Measurements from ENCODE around the gene TBCEL.

- no peak for TF ChIP-seq CTCF (conservative IDR thresholded peaks at IDR 0.05 in 1 of 2, IDR thresholded peaks at IDR 0.05 in 1 of 2; ENCODE audit: low read depth in 1 of 2, low read length in 2 of 2)
- no peak for TF ChIP-seq EZH2 (IDR thresholded peaks at IDR 0.05; ENCODE audit: low read length, missing control alignments)
Measured at GRCh38 chr11:120996973-120997372, 26.9 kb upstream of the TBCEL start.
